NCI-H2029 treated with DMSO at 0.1 percent for 48 hours (cell line): ENCODE results near the gene BCL2A1.
"Not testable (repeated sequence)": the region's sequence is repeated elsewhere in the genome, so short reads cannot be mapped to it uniquely, and the experiment has no call there.

Source experiments
- DNase-seq: peaks from one replicate; lab custom pipeline; 2025; lab: John Stamatoyannopoulos, UW

BCL2A1 gene

GRCh38 chr15:79923079-79923514 is 47.9 kb downstream of the BCL2A1 start:
- no peak for DNase-seq

- no peak for DNase-seq
Observed at GRCh38 chr15:79922512-79923078, 48.4 kb downstream of the BCL2A1 start.

- DNase-seq: no peak
Observed at GRCh38 chr15:79919749-79920511, 51.1 kb downstream of the BCL2A1 start.

GRCh38 chr15:79919090-79919748 is 51.8 kb downstream of the BCL2A1 start:
- no peak for DNase-seq

GRCh38 chr15:79918278-79918677 is 52.7 kb downstream of the BCL2A1 start:
- DNase-seq: no peak

- no peak for DNase-seq
Observed at GRCh38 chr15:79916502-79917132, 54.4 kb downstream of the BCL2A1 start.

GRCh38 chr15:79915776-79916501 is 55.1 kb downstream of the BCL2A1 start:
- not testable (repeated sequence) for DNase-seq

GRCh38 chr15:79914728-79915127 is 56.3 kb downstream of the BCL2A1 start:
- DNase-seq: no peak
